SK-N-MC (cell line): ENCODE results near the gene SLC6A19.

Experiments used
- EZH2 ChIP-seq: fragments of 200-600 bp; sonication (generic); IDR thresholded peaks from one replicate; pipeline ENCODE4 v1.6.1; 2017; ENCODE audit warnings: antibody characterized with exemption
- POLR2AphosphoS5 ChIP-seq: IDR thresholded peaks from 2 replicates; pipeline ENCODE4 v1.6.1; 2012; ENCODE audit warnings: mild to moderate bottlenecking, low read depth, low read length, borderline replicate concordance

- TF ChIP-seq EZH2 (no peak), POLR2AphosphoS5 (no peak)
These were observed 22.0 kb upstream of the SLC6A19 start for GRCh38 chr5:1179383-1179715.
